Tibial nerve (tissue), 4 donors: ENCODE results near the gene TRABD2B. TPM values are rescaled to one million over a fixed set of nuclear protein-coding genes. Genes with fewer than 3 reads are reported as not detected.

Source experiments
- DNase-seq, 2 donors: peaks; one replicate each; pipeline ENCODE4 v3.0.0-alpha.2; 2019; ENCODE audit warnings: low spot score in 2 of 2
- H3K27ac ChIP-seq, 4 donors: fragments of 200-600 bp; sonication (generic) in 3 of 4; one replicate each; pipeline ENCODE4 v1.5.1; 2017 to 2019; ENCODE audit warnings: mild to moderate bottlenecking in 1 of 4
- H3K27me3 ChIP-seq, 2 donors: fragments of 200-600 bp; sonication (generic) in 1 of 2; one replicate each; pipeline versions ENCODE4 v1.5.1 to v1.6.0; 2017 to 2019
- H3K36me3 ChIP-seq, 3 donors: fragments of 200-600 bp; sonication (generic); one replicate each; pipeline ENCODE4 v1.5.1; 2018 to 2019
- H3K4me1 ChIP-seq, 4 donors: fragments of 200-600 bp; sonication (generic) in 3 of 4; one replicate each; pipeline ENCODE4 v1.5.1; 2017 to 2019
- H3K4me3 ChIP-seq, 4 donors: fragments of 200-600 bp; sonication (generic) in 3 of 4; one replicate each; pipeline ENCODE4 v1.5.1; 2017 to 2019; ENCODE audit warnings: mild to moderate bottlenecking in 1 of 4, moderate library complexity in 1 of 4
- H3K9me3 ChIP-seq, 4 donors: fragments of 200-600 bp; sonication (generic) in 3 of 4; one replicate each; pipeline ENCODE4 v1.5.1; 2017 to 2019
- EP300 ChIP-seq, 2 donors: sonication (generic); formaldehyde crosslinking; IDR thresholded peaks; one replicate each; pipeline ENCODE4 v1.6.1; 2017; ENCODE audit warnings: antibody characterized with exemption in 2 of 2, mild to moderate bottlenecking in 1 of 2
- POLR2A ChIP-seq, 2 donors: fragments of 450-650 bp; IDR thresholded peaks; one replicate each; pipeline ENCODE4 v1.6.1; 2017; ENCODE audit warnings: antibody characterized with exemption in 2 of 2, mild to moderate bottlenecking in 2 of 2, moderate library complexity in 2 of 2
- WGBS, 2 donors: methylation state at CpG; one replicate each; pipeline ENCODE4 v1.1.5; 2018; 5-methylcytosine and 5-hydroxymethylcytosine counted together
- total RNA-seq, 4 donors: library from RNA; depleted of rRNA; stranded (reverse); fragments of >200 nt; gene quantifications; one replicate each; pipeline ENCODE4 v1.1.0, GENCODE V29; 2016
- TF ChIP-seq, protein P1 (sequence below), 5 experiments: fragments of 200-600 bp in 3 of 5; fragments of 450-650 bp in 2 of 5; sonication (generic) in 3 of 5; IDR thresholded peaks; one replicate each; pipeline ENCODE4 v1.5.1; 2016 to 2019; ENCODE audit warnings: antibody characterized with exemption in 5 of 5, mild to moderate bottlenecking in 3 of 5, moderate library complexity in 2 of 5

Gene TRABD2B
- total RNA-seq, 4 donors from 2014 or later: 1.3 to 4.1 (median 2.3) TPM

DNA sequence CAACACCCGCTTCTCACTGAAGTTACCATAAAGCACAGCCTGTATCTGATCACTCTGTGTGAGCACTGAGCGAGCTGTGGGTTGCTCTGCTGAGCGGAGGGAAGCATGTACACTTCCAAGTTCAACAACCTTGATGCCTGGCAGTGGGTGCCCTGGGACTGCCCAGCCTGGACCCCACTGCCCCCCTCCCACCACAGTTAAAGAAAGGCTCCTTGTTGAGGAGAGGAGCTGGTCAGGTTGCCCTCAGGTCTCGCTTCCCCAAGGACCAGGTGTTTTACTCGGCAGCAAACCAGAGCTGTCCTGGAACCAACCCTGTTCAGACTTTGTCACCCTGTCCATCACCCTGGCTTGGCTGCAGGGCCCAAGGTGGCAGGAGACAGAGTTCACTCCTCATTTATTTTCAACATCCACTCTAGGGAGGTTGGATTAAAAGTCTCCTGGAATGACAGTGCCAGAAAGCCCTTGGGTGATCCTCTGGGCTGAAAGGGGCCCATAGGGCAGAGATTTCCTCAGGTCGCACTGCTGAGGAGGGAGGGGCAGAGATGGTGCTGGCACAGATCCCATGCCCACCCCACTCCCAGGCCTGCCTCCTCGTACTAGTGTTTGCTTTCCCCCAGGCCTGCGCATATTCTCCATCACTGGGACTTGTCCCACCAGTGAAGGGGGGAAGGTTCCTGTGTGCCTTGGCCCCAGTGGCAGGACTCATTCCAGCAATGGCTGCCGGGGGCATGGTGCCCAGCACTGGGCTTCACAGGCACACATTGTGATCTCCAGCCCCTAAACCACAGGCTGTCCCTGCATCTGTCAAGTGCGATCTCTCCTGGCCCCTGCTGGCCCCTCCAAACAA lies 101.7 kb downstream of the TRABD2B start:
- 74% methylated on average over 8 to 10 of the region's 10 CpGs for WGBS, 2 donors
- TF ChIP-seq, protein P1, sequence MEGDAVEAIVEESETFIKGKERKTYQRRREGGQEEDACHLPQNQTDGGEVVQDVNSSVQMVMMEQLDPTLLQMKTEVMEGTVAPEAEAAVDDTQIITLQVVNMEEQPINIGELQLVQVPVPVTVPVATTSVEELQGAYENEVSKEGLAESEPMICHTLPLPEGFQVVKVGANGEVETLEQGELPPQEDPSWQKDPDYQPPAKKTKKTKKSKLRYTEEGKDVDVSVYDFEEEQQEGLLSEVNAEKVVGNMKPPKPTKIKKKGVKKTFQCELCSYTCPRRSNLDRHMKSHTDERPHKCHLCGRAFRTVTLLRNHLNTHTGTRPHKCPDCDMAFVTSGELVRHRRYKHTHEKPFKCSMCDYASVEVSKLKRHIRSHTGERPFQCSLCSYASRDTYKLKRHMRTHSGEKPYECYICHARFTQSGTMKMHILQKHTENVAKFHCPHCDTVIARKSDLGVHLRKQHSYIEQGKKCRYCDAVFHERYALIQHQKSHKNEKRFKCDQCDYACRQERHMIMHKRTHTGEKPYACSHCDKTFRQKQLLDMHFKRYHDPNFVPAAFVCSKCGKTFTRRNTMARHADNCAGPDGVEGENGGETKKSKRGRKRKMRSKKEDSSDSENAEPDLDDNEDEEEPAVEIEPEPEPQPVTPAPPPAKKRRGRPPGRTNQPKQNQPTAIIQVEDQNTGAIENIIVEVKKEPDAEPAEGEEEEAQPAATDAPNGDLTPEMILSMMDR (IDR thresholded peaks at IDR 0.05): no peak
- no peak for TF ChIP-seq EP300 (IDR thresholded peaks at IDR 0.05)
- no peak for TF ChIP-seq POLR2A (IDR thresholded peaks at IDR 0.05)

GRCh38 chr1:47894410-47895278 lies 102.5 kb downstream of the TRABD2B start:
- Histone ChIP-seq H3K36me3 (no peaks in the 10 kb centered on the region), H3K27ac (no peak overlapping the region), H3K27me3 (no peaks in the 10 kb centered on the region), H3K9me3 (no peaks in the 10 kb centered on the region), H3K4me3 (no peak overlapping the region), H3K4me1 (peaks cover 0 to 21% (median 3%) of the 10 kb centered on the region in 4 donors)
- no peak for TF ChIP-seq EP300 (IDR thresholded peaks at IDR 0.05)
- TF ChIP-seq, protein P1 (IDR thresholded peaks at IDR 0.05): no peak
- TF ChIP-seq POLR2A (IDR thresholded peaks at IDR 0.05): no peak
- WGBS, 2 donors: 59 to 68% methylated on average over 8 to 11 of the region's 11 CpGs
- DNase-seq: no peak

More for the DNA sequence above, 101.7 kb downstream of the TRABD2B start:
- no peak overlapping the region for H3K4me3 ChIP-seq
- no peak overlapping the region for H3K27ac ChIP-seq
- no peaks in the 10 kb centered on the region for H3K36me3 ChIP-seq
- H3K4me1 ChIP-seq: peaks cover 0 to 21% (median 3%) of the 10 kb centered on the region in 4 donors
- no peaks in the 10 kb centered on the region for H3K9me3 ChIP-seq
- no peak for DNase-seq
- no peaks in the 10 kb centered on the region for H3K27me3 ChIP-seq

DNA sequence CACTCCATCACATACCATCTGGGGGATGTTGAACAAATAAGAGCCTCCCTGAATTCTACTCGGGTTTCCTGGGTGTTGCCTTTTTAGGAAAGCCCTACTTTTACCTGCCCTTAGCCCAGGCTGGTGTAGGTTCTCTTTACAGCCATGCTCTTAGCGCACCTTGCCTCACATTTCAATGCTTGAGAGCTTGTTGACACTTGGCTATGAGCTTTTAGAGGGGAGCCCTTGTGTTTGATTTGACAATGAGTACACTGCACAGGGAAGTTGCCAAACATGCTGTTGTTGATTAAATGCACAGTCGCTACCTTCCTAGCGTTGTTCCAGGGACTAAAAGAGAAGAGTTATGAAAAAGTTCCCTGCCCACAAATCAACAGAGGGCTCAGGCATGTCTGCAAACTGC lies 103.8 kb downstream of the TRABD2B start:
- DNase-seq: no peak
- 75 to 87% methylated on average over 4 of the region's 4 CpGs for WGBS, 2 donors
- Histone ChIP-seq H3K27me3 (no peaks in the 10 kb centered on the region), H3K4me1 (peaks cover 0 to 21% (median 3%) of the 10 kb centered on the region in 4 donors), H3K9me3 (no peaks in the 10 kb centered on the region), H3K4me3 (no peak overlapping the region), H3K27ac (no peak overlapping the region), H3K36me3 (no peaks in the 10 kb centered on the region)
- TF ChIP-seq POLR2A (IDR thresholded peaks at IDR 0.05): no peak
- no peak for TF ChIP-seq EP300 (IDR thresholded peaks at IDR 0.05)
- TF ChIP-seq, protein P1 (IDR thresholded peaks at IDR 0.05): no peak

DNA sequence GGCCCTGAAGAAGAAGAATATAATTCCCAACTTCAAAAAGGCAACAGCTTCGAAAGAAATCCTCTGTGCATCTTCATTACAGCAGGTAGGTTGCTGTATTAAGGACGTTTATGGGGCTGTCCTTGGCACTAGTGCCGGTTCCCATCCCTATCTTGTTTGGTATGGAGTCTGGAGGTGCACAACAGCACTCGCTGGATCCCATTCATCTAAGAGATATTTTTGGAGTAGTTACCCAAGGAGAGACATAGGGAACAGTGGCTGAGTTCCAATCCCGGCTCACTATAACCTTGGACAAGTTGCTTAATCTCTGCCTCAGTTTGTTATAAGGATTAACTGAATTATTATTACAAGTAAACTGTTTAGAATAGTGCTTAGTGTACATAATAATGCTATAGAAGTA lies 106.4 kb downstream of the TRABD2B start:
- no peaks in the 10 kb centered on the region for H3K36me3 ChIP-seq
- H3K9me3 ChIP-seq: no peaks in the 10 kb centered on the region
- no peak for DNase-seq
- no peaks in the 10 kb centered on the region for H3K27me3 ChIP-seq
- no peak for TF ChIP-seq EP300 (IDR thresholded peaks at IDR 0.05)
- no peak for TF ChIP-seq POLR2A (IDR thresholded peaks at IDR 0.05)
- TF ChIP-seq, protein P1 (IDR thresholded peaks at IDR 0.05): no peak
- WGBS, 2 donors: 86% methylated on average over 5 of the region's 5 CpGs
- peaks cover 0 to 12% (median 3%) of the 10 kb centered on the region in 4 donors for H3K4me1 ChIP-seq
- H3K27ac ChIP-seq: no peak overlapping the region
- H3K4me3 ChIP-seq: no peak overlapping the region

GRCh38 chr1:47888294-47888629 lies 108.9 kb downstream of the TRABD2B start:
- H3K4me3 ChIP-seq: no peak overlapping the region
- 93 to 100% methylated on average over 1 of the region's 1 CpG for WGBS, 2 donors
- no peaks in the 10 kb centered on the region for H3K4me1 ChIP-seq
- no peaks in the 10 kb centered on the region for H3K27me3 ChIP-seq
- no peaks in the 10 kb centered on the region for H3K9me3 ChIP-seq
- no peak for DNase-seq
- H3K36me3 ChIP-seq: no peaks in the 10 kb centered on the region
- no peak for TF ChIP-seq POLR2A (IDR thresholded peaks at IDR 0.05)
- no peak for TF ChIP-seq EP300 (IDR thresholded peaks at IDR 0.05)
- TF ChIP-seq, protein P1 (IDR thresholded peaks at IDR 0.05): no peak
- no peak overlapping the region for H3K27ac ChIP-seq
